MCF 10A (cell line): ENCODE measurements around the gene CPLANE2. TPM values are rescaled to one million over a fixed set of nuclear protein-coding genes. Genes with fewer than 3 reads are reported as not detected.

ENCODE experiments used
- BruUV-seq: library from RNA; stranded (reverse); fragments of 400-500 nt; replicated peaks from 2 replicates; lab custom pipeline; 2021; lab: Mats Ljungman, UMichigan
- CTCF ChIA-PET: fragments of 300-600 bp; sonication (Branson Sonifier 250); formaldehyde crosslinking; extraction: SDS; loops from one replicate; lab custom pipeline; 2021; ENCODE audit warnings: antibody characterized with exemption, inconsistent platforms; lab: Yijun Ruan, JAX
- POLR2A ChIA-PET: fragments of 300-600, 350-650 bp; sonication (Branson Sonifier 250); formaldehyde crosslinking; extraction: SDS; loops from one replicate; lab custom pipeline; 2020; ENCODE audit warnings: antibody characterized with exemption, inconsistent platforms; lab: Yijun Ruan, JAX
- DNase-seq: peaks from one replicate; pipeline ENCODE4 v3.0.0-alpha.2; 2018; ENCODE audit not compliant: unreplicated experiment
- H3K27ac Mint-ChIP-seq: one replicate; pipeline ENCODE4 v1.8.0; 2022; ENCODE audit warnings: mild to moderate bottlenecking, low read depth, mixed read lengths; ENCODE audit not compliant: unreplicated experiment
- H3K27me3 Mint-ChIP-seq: one replicate; pipeline ENCODE4 v1.8.0; 2022; ENCODE audit warnings: mixed read lengths; ENCODE audit not compliant: insufficient read depth, unreplicated experiment
- H3K36me3 Mint-ChIP-seq: one replicate; pipeline ENCODE4 v1.8.0; 2022; ENCODE audit warnings: mild to moderate bottlenecking, moderate library complexity, mixed read lengths; ENCODE audit not compliant: insufficient read depth, unreplicated experiment
- H3K4me1 Mint-ChIP-seq: one replicate; pipeline ENCODE4 v1.8.0; 2022; ENCODE audit warnings: mixed read lengths; ENCODE audit not compliant: insufficient read depth, unreplicated experiment
- H3K4me3 Mint-ChIP-seq: one replicate; pipeline ENCODE4 v1.8.0; 2022; ENCODE audit warnings: mild to moderate bottlenecking, moderate library complexity, mixed read lengths; ENCODE audit not compliant: unreplicated experiment
- H3K9me3 Mint-ChIP-seq: one replicate; pipeline ENCODE4 v1.8.0; 2022; ENCODE audit warnings: mixed read lengths; ENCODE audit not compliant: unreplicated experiment
- CTCF ChIP-seq: fragments of 200-600 bp; IDR thresholded peaks from one replicate; pipeline ENCODE4 v1.8.0; 2022; ENCODE audit warnings: antibody characterized with exemption, mild to moderate bottlenecking; ENCODE audit not compliant: unreplicated experiment
- intact Hi-C: fragments of 100-400 bp; cut with micrococcal nuclease; formaldehyde crosslinking; loops from 2 replicates; pipeline ENCODE4 v1.14.1; 2022
- total RNA-seq: library from RNA; stranded (reverse); gene quantifications from 2 replicates; pipeline ENCODE4 v1.2.3, GENCODE V29; 2022

Gene CPLANE2
- total RNA-seq, 1 experiment from 2014 or later: 8.3 TPM

- intact Hi-C loops: no loop called here
- ChIA-PET CTCF (no interaction called here), POLR2A (interaction anchor here (0.8 to 0.9 kb wide), 2 partner anchors 11 to 31 kb away, joined by 3 read pairs; no protein-coding TSS in a partner anchor)
- Mint-ChIP-seq H3K9me3 (no peaks in the 10 kb centered on the region), H3K4me3 (no peak overlapping the region), H3K36me3 (peaks cover 35% of the 10 kb centered on the region), H3K27me3 (no peaks in the 10 kb centered on the region), H3K27ac (no peak overlapping the region), H3K4me1 (no peaks in the 10 kb centered on the region)
- no peak for DNase-seq
- TF ChIP-seq CTCF: no peak
- no TSS peak for BruUV-seq
Measured at GRCh38 chr1:16279186-16279585, 42.2 kb upstream of the CPLANE2 start.

- Mint-ChIP-seq H3K27ac (no peak overlapping the region), H3K4me3 (no peak overlapping the region), H3K36me3 (peaks cover 30% of the 10 kb centered on the region), H3K9me3 (no peaks in the 10 kb centered on the region), H3K27me3 (no peaks in the 10 kb centered on the region), H3K4me1 (no peaks in the 10 kb centered on the region)
- no TSS peak for BruUV-seq
- intact Hi-C loops: no loop called here
- POLR2A ChIA-PET: no interaction called here
- CTCF ChIA-PET: interaction anchor here (0.7 kb wide), 1 partner anchor 56 kb away, joined by 3 read pairs; no protein-coding TSS in a partner anchor
- TF ChIP-seq CTCF: no peak
- DNase-seq: no peak
Measured at GRCh38 chr1:16276302-16277030, 39.5 kb upstream of the CPLANE2 start.

GRCh38 chr1:16275591-16275990 lies 38.6 kb upstream of the CPLANE2 start:
- H3K4me3 Mint-ChIP-seq: no peak overlapping the region
- H3K36me3 Mint-ChIP-seq: peaks cover 24% of the 10 kb centered on the region
- intact Hi-C loops: no loop called here
- H3K27me3 Mint-ChIP-seq: no peaks in the 10 kb centered on the region
- TF ChIP-seq CTCF: no peak
- H3K9me3 Mint-ChIP-seq: no peaks in the 10 kb centered on the region
- ChIA-PET CTCF (interaction anchor here (0.9 kb wide), 1 partner anchor 87 kb away, joined by 7 read pairs; no protein-coding TSS in a partner anchor), POLR2A (no interaction called here)
- H3K4me1 Mint-ChIP-seq: no peaks in the 10 kb centered on the region
- BruUV-seq: no TSS peak
- no peak overlapping the region for H3K27ac Mint-ChIP-seq
- DNase-seq: no peak

GRCh38 chr1:16267690-16268180 lies 30.8 kb upstream of the CPLANE2 start:
- Mint-ChIP-seq H3K27me3 (no peaks in the 10 kb centered on the region), H3K4me3 (no peak overlapping the region), H3K4me1 (no peaks in the 10 kb centered on the region), H3K36me3 (no peaks in the 10 kb centered on the region), H3K9me3 (no peaks in the 10 kb centered on the region), H3K27ac (no peak overlapping the region)
- BruUV-seq: no TSS peak
- no peak for DNase-seq
- CTCF ChIA-PET: interaction anchor here (1.0 kb wide), 1 partner anchor 95 kb away, joined by 3 read pairs; no protein-coding TSS in a partner anchor
- intact Hi-C loops: no loop called here
- no peak for TF ChIP-seq CTCF
- POLR2A ChIA-PET: no interaction called here
